HEK293T (cell line): ENCODE measurements around the gene PSMD14.
"Not testable (repeated sequence)": the region's sequence is repeated elsewhere in the genome, so short reads cannot be mapped to it uniquely, and the experiment has no call there.

Experiments
- CTCF ChIA-PET: fragments of 350-600 bp; formaldehyde crosslinking; extraction: SDS; loops from one replicate; lab custom pipeline; 2021; ENCODE audit warnings: antibody characterized with exemption, inconsistent platforms; lab: Yijun Ruan, JAX
- POLR2A ChIA-PET: fragments of 350-600 bp; formaldehyde crosslinking; extraction: SDS; loops from one replicate; lab custom pipeline; 2020; ENCODE audit warnings: antibody characterized with exemption, inconsistent platforms; lab: Yijun Ruan, JAX
- DNase-seq: peaks from one replicate; pipeline ENCODE4 v3.0.0; 2012; ENCODE audit warnings: mixed read lengths; ENCODE audit errors: extremely low spot score
- ARNT ChIP-seq: fragments of 450-650 bp; IDR thresholded peaks from 2 replicates; pipeline ENCODE4 v1.6.1; 2017; ENCODE audit warnings: mild to moderate bottlenecking
- BHLHE40 ChIP-seq: fragments of 450-650 bp; IDR thresholded peaks from 2 replicates; pipeline ENCODE4 v1.6.1; 2016; ENCODE audit warnings: mild to moderate bottlenecking, moderate library complexity, borderline replicate concordance
- CTBP1 ChIP-seq: fragments of 450-650 bp; IDR thresholded peaks from 2 replicates; pipeline ENCODE4 v1.6.1; 2016; ENCODE audit warnings: borderline replicate concordance
- ELF4 ChIP-seq: fragments of 450-650 bp; IDR thresholded peaks from 2 replicates; pipeline ENCODE4 v1.6.1; 2017; ENCODE audit warnings: antibody characterized with exemption
- FOXA1 ChIP-seq: fragments of 450-650 bp; IDR thresholded peaks from 2 replicates; pipeline ENCODE4 v1.6.1; 2016; ENCODE audit warnings: mild to moderate bottlenecking
- FOXK2 ChIP-seq: fragments of 450-650 bp; IDR thresholded peaks from 2 replicates; pipeline ENCODE4 v1.6.1; 2016; ENCODE audit warnings: mild to moderate bottlenecking
- FOXM1 ChIP-seq: fragments of 450-650 bp; IDR thresholded peaks from 2 replicates; pipeline ENCODE4 v1.6.1; 2017; ENCODE audit warnings: mild to moderate bottlenecking, borderline replicate concordance
- HDGF ChIP-seq: fragments of 450-650 bp; IDR thresholded peaks from 2 replicates; pipeline ENCODE4 v1.6.1; 2017; ENCODE audit warnings: antibody characterized with exemption, borderline replicate concordance
- L3MBTL2 ChIP-seq: fragments of 450-650 bp; conservative IDR thresholded peaks from 2 replicates; pipeline ENCODE4 v1.6.1; 2016; ENCODE audit warnings: mild to moderate bottlenecking
- LEF1 ChIP-seq: fragments of 450-650 bp; IDR thresholded peaks from 2 replicates; pipeline ENCODE4 v1.6.1; 2017; ENCODE audit warnings: mild to moderate bottlenecking, borderline replicate concordance
- NFRKB ChIP-seq: fragments of 450-650 bp; IDR thresholded peaks from 2 replicates; pipeline ENCODE4 v1.6.1; 2016; ENCODE audit warnings: mild to moderate bottlenecking, moderate library complexity
- PKNOX1 ChIP-seq: fragments of 450-650 bp; IDR thresholded peaks from 2 replicates; pipeline ENCODE4 v1.6.1; 2016
- SP1 ChIP-seq: fragments of 450-650 bp; IDR thresholded peaks from 2 replicates; pipeline ENCODE4 v1.6.1; 2017
- SUZ12 ChIP-seq: fragments of 450-650 bp; IDR thresholded peaks from 2 replicates; pipeline ENCODE4 v1.6.1; 2016; ENCODE audit warnings: mild to moderate bottlenecking
- TARDBP ChIP-seq: fragments of 450-650 bp; IDR thresholded peaks from 2 replicates; pipeline ENCODE4 v1.6.1; 2016
- ZNF384 ChIP-seq: fragments of 450-650 bp; IDR thresholded peaks from 2 replicates; pipeline ENCODE4 v1.6.1; 2016

PSMD14 gene

GRCh38 chr2:161354106-161354505, 45.9 kb downstream of the PSMD14 start:
- TF ChIP-seq LEF1 = no peak
- TF ChIP-seq ELF4 = no peak
- no peak for TF ChIP-seq PKNOX1
- TF ChIP-seq FOXA1 = no peak
- no peak for TF ChIP-seq TARDBP
- no peak for TF ChIP-seq FOXK2
- TF ChIP-seq HDGF = no peak
- no peak for TF ChIP-seq L3MBTL2
- TF ChIP-seq ARNT = no peak
- no peak for TF ChIP-seq CTBP1
- no peak for TF ChIP-seq SUZ12
- TF ChIP-seq NFRKB = no peak
- no peak for TF ChIP-seq BHLHE40
- TF ChIP-seq SP1 = no peak
- no peak for TF ChIP-seq FOXM1
- TF ChIP-seq ZNF384 = no peak
- ChIA-PET POLR2A (no interaction called here), CTCF (no interaction called here)
- DNase-seq = no peak

GRCh38 chr2:161355106-161355505, 46.9 kb downstream of the PSMD14 start:
- ChIA-PET POLR2A (no interaction called here), CTCF (no interaction called here)
- DNase-seq = no peak
- TF ChIP-seq SUZ12 = no peak
- no peak for TF ChIP-seq BHLHE40
- TF ChIP-seq CTBP1 = no peak
- no peak for TF ChIP-seq ELF4
- TF ChIP-seq PKNOX1 = no peak
- no peak for TF ChIP-seq FOXA1

- POLR2A ChIA-PET = no interaction called here
- CTCF ChIA-PET = no interaction called here
- DNase-seq = no peak
- TF ChIP-seq NFRKB = no peak
- no peak for TF ChIP-seq ZNF384
These were observed 47.8 kb downstream of the PSMD14 start for GRCh38 chr2:161355983-161356382.

GRCh38 chr2:161357097-161357496, 48.9 kb downstream of the PSMD14 start:
- DNase-seq = no peak
- ChIA-PET CTCF (no interaction called here), POLR2A (no interaction called here)
- TF ChIP-seq LEF1 (no peak), HDGF (no peak), NFRKB (no peak), BHLHE40 (no peak), FOXM1 (no peak), ELF4 (no peak), L3MBTL2 (no peak), TARDBP (no peak), FOXA1 (no peak), FOXK2 (no peak), CTBP1 (no peak), ARNT (no peak), SP1 (no peak), PKNOX1 (no peak), ZNF384 (no peak), SUZ12 (no peak)

- CTCF ChIA-PET = no interaction called here
- DNase-seq = no peak
- TF ChIP-seq ARNT = no peak
- no peak for TF ChIP-seq FOXA1
- TF ChIP-seq LEF1 = no peak
- no peak for TF ChIP-seq ZNF384
- no peak for TF ChIP-seq PKNOX1
- no peak for TF ChIP-seq FOXM1
- TF ChIP-seq CTBP1 = no peak
- no peak for TF ChIP-seq FOXK2
- TF ChIP-seq TARDBP = no peak
- TF ChIP-seq NFRKB = no peak
- no peak for TF ChIP-seq HDGF
- TF ChIP-seq BHLHE40 = no peak
- TF ChIP-seq L3MBTL2 = no peak
- TF ChIP-seq ELF4 = no peak
- TF ChIP-seq SP1 = no peak
- POLR2A ChIA-PET = no interaction called here
These were observed 50.6 kb downstream of the PSMD14 start for GRCh38 chr2:161358838-161359237.

- CTCF ChIA-PET = interaction anchor here (0.6 kb wide), 1 partner anchor 488 kb away, joined by 3 read pairs; no protein-coding TSS in a partner anchor
- POLR2A ChIA-PET, DNase-seq: not testable (repeated sequence)
These were observed 52.0 kb downstream of the PSMD14 start for GRCh38 chr2:161360095-161360654.
